Endodermal cell (in vitro differentiated cells): ENCODE results near the gene PATE1. TPM values are rescaled to one million over a fixed set of nuclear protein-coding genes. Genes with fewer than 3 reads are reported as not detected.

ENCODE experiments used
- DNase-seq: peaks from one replicate; pipeline ENCODE4 v3.0.0-alpha.2; 2017
- H3K27ac ChIP-seq: 2 replicates; pipeline ENCODE4 v1.5.1; 2013; ENCODE audit warnings: mild to moderate bottlenecking, low read depth, low read length, moderate library complexity
- H3K27me3 ChIP-seq: 2 replicates; pipeline ENCODE4 v1.6.1; 2013; ENCODE audit warnings: mild to moderate bottlenecking, low read length, moderate library complexity; ENCODE audit not compliant: insufficient read depth, control insufficient read depth, poor library complexity, severe bottlenecking
- H3K36me3 ChIP-seq: 2 replicates; pipeline ENCODE4 v1.7.0; 2013; ENCODE audit warnings: mild to moderate bottlenecking, low read length, moderate library complexity; ENCODE audit not compliant: control insufficient read depth, insufficient read depth
- H3K4me1 ChIP-seq: one replicate; pipeline ENCODE4 v1.7.0; 2013; ENCODE audit warnings: low read length; ENCODE audit not compliant: control insufficient read depth, insufficient read depth
- H3K4me3 ChIP-seq: 2 replicates; pipeline ENCODE4 v1.5.1; 2013; ENCODE audit warnings: mild to moderate bottlenecking, low read length, moderate library complexity
- H3K9ac ChIP-seq: 2 replicates; pipeline ENCODE4 v1.6.1; 2013; ENCODE audit warnings: mild to moderate bottlenecking, low read length, moderate library complexity; ENCODE audit not compliant: poor library complexity, severe bottlenecking; ENCODE audit errors: extremely low read depth
- H3K9me3 ChIP-seq: 2 replicates; pipeline ENCODE4 v1.6.1; 2013; ENCODE audit warnings: mild to moderate bottlenecking, low read length, moderate library complexity; ENCODE audit not compliant: control insufficient read depth
- H3K27ac Mint-ChIP-seq: 2 replicates; pipeline ENCODE4 v1.8.0; 2020; ENCODE audit warnings: mixed read lengths
- H3K27me3 Mint-ChIP-seq: 2 replicates; pipeline ENCODE4 v1.8.0; 2021; ENCODE audit warnings: mild to moderate bottlenecking, mixed read lengths; ENCODE audit not compliant: insufficient read depth
- H3K36me3 Mint-ChIP-seq: 2 replicates; pipeline ENCODE4 v1.8.0; 2020; ENCODE audit warnings: low read depth, mixed read lengths
- H3K4me1 Mint-ChIP-seq: 2 replicates; pipeline ENCODE4 v1.8.0; 2020; ENCODE audit warnings: mixed read lengths
- H3K4me3 Mint-ChIP-seq: 2 replicates; pipeline ENCODE4 v1.8.0; 2020; ENCODE audit warnings: mild to moderate bottlenecking, moderate library complexity, mixed read lengths
- H3K9me3 Mint-ChIP-seq: 2 replicates; pipeline ENCODE4 v1.8.0; 2020; ENCODE audit warnings: mild to moderate bottlenecking, mixed read lengths
- CTCF ChIP-seq: fragments of 200-600 bp; sonication (generic); conservative IDR thresholded peaks from 2 replicates; pipeline ENCODE4 v1.5.0; 2021; ENCODE audit warnings: antibody characterized with exemption, mild to moderate bottlenecking
- WGBS, 2 experiments: methylation state at CpG; one replicate each; pipeline versions ENCODE4 v1.1.5 to v1.1.7; 2013; ENCODE audit warnings: missing lambda C conversion rate in 2 of 2, mixed read lengths in 1 of 2; ENCODE audit not compliant: insufficient coverage in 1 of 2, insufficient read length in 1 of 2; 5-methylcytosine and 5-hydroxymethylcytosine counted together
- total RNA-seq, 2 donors: library from RNA; stranded (reverse); fragmentation: NEBNext Ultra II Directional in 1 of 2; extraction: Animal tissue kit (Norgen Biotek cat#: 25700) in 1 of 2; gene quantifications; 2 replicates in 1 of 2; 3 replicates in 1 of 2; pipeline ENCODE4 v1.2.1, GENCODE V29; 2021

The PATE1 gene
- total RNA-seq, 2 donors from 2014 or later: not detected

GRCh38 chr11:125778728-125779127 lies 32.6 kb downstream of the PATE1 start, which contains the start of gene PATE2:
PATE2 (minus strand) TSS chr11:125778828; CDS start chr11:125778773, 55 bp downstream.
- H3K36me3 Mint-ChIP-seq: no peaks in the 10 kb centered on the region
- peaks cover 15% of the 10 kb centered on the region for H3K27me3 Mint-ChIP-seq
- no peaks in the 10 kb centered on the region for H3K36me3 ChIP-seq
- peaks cover 2% of the 10 kb centered on the region for H3K9me3 Mint-ChIP-seq
- no peak within 1 kb of the TSS for H3K4me3 ChIP-seq
- no peak within 1 kb of the TSS for H3K9ac ChIP-seq
- peaks cover 3% of the 10 kb centered on the region for H3K4me1 Mint-ChIP-seq
- H3K4me1 ChIP-seq: no peaks in the 10 kb centered on the region
- H3K27ac Mint-ChIP-seq: no peak within 1 kb of the TSS
- no peak within 1 kb of the TSS for H3K27ac ChIP-seq
- DNase-seq: no peak
- peaks cover 23% of the 10 kb centered on the region for H3K27me3 ChIP-seq
- no peak for TF ChIP-seq CTCF
- H3K9me3 ChIP-seq: no peaks in the 10 kb centered on the region
- no peak within 1 kb of the TSS for H3K4me3 Mint-ChIP-seq

- 72 to 74% methylated on average over 2 of the region's 2 CpGs for WGBS, 2 experiments
- H3K36me3 ChIP-seq: no peaks in the 10 kb centered on the region
- H3K27me3 ChIP-seq: peaks cover 8% of the 10 kb centered on the region
- Mint-ChIP-seq H3K36me3 (no peaks in the 10 kb centered on the region), H3K27ac (no peak overlapping the region), H3K4me1 (no peaks in the 10 kb centered on the region), H3K27me3 (peaks cover 20% of the 10 kb centered on the region), H3K9me3 (peaks cover 2% of the 10 kb centered on the region), H3K4me3 (no peak overlapping the region)
- H3K9me3 ChIP-seq: no peaks in the 10 kb centered on the region
- no peaks in the 10 kb centered on the region for H3K4me1 ChIP-seq
- no peak overlapping the region for H3K9ac ChIP-seq
- H3K4me3 ChIP-seq: no peak overlapping the region
- no peak for DNase-seq
- H3K27ac ChIP-seq: no peak overlapping the region
- no peak for TF ChIP-seq CTCF
Observed at GRCh38 chr11:125784678-125785077, 38.6 kb downstream of the PATE1 start.

- WGBS, 2 experiments: 82 to 92% methylated on average over 2 of the region's 2 CpGs
- no peak for TF ChIP-seq CTCF
- H3K27me3 ChIP-seq: no peaks in the 10 kb centered on the region
- H3K27ac Mint-ChIP-seq: no peak within 1 kb of the TSS
- H3K4me1 ChIP-seq: no peaks in the 10 kb centered on the region
- DNase-seq: no peak
- H3K4me1 Mint-ChIP-seq: peaks cover 2% of the 10 kb centered on the region
- peaks cover 2% of the 10 kb centered on the region for H3K9me3 Mint-ChIP-seq
- H3K9me3 ChIP-seq: no peaks in the 10 kb centered on the region
- no peak within 1 kb of the TSS for H3K9ac ChIP-seq
- no peak within 1 kb of the TSS for H3K4me3 Mint-ChIP-seq
- H3K36me3 ChIP-seq: no peaks in the 10 kb centered on the region
- H3K27ac ChIP-seq: no peak within 1 kb of the TSS
- H3K36me3 Mint-ChIP-seq: no peaks in the 10 kb centered on the region
- no peak within 1 kb of the TSS for H3K4me3 ChIP-seq
- peaks cover 5% of the 10 kb centered on the region for H3K27me3 Mint-ChIP-seq
Observed at GRCh38 chr11:125787827-125788226, 41.7 kb downstream of the PATE1 start, which contains the start of gene PATE3. PATE3 (plus strand) TSS chr11:125788127; CDS start chr11:125788152, 25 bp downstream.
